GM21717 (cell line): ENCODE measurements around the gene CYB5R3.
"Not testable (repeated sequence)": the region's sequence is repeated elsewhere in the genome, so short reads cannot be mapped to it uniquely, and the experiment has no call there.

Experiments used
- ATAC-seq: cut with Tn5 transposase; IDR thresholded peaks from one replicate; pipeline ENCODE4 v1.9.1; 2021; ENCODE audit warnings: mild to moderate bottlenecking, moderate library complexity; ENCODE audit not compliant: unreplicated experiment

CYB5R3 gene

GRCh38 chr22:42577141-42577540 is 72.1 kb downstream of the CYB5R3 start:
- not testable (repeated sequence) for ATAC-seq

- ATAC-seq, result not testable (repeated sequence)
Observed at GRCh38 chr22:42575996-42576574, 73.1 kb downstream of the CYB5R3 start.

- ATAC-seq, result not testable (repeated sequence)
Observed at GRCh38 chr22:42574468-42574867, 74.7 kb downstream of the CYB5R3 start.

GRCh38 chr22:42574046-42574445 is 75.1 kb downstream of the CYB5R3 start:
- ATAC-seq, result not testable (repeated sequence)

- not testable (repeated sequence) for ATAC-seq
Observed at GRCh38 chr22:42571068-42571467, 78.1 kb downstream of the CYB5R3 start.

- not testable (repeated sequence) for ATAC-seq
Observed at GRCh38 chr22:42570580-42570979, 78.6 kb downstream of the CYB5R3 start.

GRCh38 chr22:42567950-42568349 is 81.2 kb downstream of the CYB5R3 start:
- ATAC-seq, result not testable (repeated sequence)
